GM19467 (cell line): ENCODE data around the gene ZIK1.
A peak's percentile ranks its signal among the peaks of the same experiment; 100 is the strongest.

Source experiments
- ATAC-seq: cut with Tn5 transposase; IDR thresholded peaks from one replicate; pipeline ENCODE4 v1.9.1; 2021; ENCODE audit warnings: mild to moderate bottlenecking, moderate library complexity; ENCODE audit not compliant: unreplicated experiment

The ZIK1 gene

DNA sequence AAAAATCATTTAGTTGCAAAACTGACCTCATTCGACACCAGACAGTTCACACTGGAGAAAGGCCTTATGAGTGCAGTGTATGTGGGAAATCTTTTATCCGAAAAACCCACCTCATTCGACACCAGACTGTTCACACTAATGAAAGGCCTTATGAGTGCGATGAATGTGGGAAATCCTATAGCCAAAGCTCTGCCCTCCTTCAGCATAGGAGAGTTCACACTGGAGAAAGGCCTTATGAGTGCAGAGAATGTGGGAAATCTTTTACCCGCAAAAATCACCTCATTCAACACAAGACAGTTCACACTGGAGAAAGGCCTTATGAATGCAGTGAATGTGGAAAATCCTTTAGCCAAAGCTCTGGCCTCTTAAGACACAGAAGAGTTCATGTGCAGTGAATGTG is 23.0 kb downstream of the ZIK1 start:
- no peak for ATAC-seq

DNA sequence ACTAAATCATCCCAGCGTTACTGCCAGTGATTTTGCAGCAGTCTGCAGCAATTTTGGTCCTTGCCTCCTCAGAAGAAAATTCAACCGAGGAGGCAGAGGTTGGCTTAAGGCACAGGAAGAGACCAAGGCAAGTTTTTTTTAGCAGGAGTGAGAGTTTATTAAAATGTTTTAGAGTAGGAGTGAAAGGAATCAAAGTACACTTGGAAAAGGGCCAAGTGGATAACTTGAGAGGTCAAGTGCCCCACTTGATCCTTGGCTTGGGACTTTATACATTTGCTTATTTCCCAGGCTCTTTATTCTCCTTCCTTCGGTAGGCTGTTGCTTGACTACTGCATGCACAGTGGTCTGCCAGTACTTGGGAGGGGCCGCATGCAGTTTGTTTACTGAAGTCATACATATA is 27.2 kb downstream of the ZIK1 start:
- ATAC-seq = no peak

DNA sequence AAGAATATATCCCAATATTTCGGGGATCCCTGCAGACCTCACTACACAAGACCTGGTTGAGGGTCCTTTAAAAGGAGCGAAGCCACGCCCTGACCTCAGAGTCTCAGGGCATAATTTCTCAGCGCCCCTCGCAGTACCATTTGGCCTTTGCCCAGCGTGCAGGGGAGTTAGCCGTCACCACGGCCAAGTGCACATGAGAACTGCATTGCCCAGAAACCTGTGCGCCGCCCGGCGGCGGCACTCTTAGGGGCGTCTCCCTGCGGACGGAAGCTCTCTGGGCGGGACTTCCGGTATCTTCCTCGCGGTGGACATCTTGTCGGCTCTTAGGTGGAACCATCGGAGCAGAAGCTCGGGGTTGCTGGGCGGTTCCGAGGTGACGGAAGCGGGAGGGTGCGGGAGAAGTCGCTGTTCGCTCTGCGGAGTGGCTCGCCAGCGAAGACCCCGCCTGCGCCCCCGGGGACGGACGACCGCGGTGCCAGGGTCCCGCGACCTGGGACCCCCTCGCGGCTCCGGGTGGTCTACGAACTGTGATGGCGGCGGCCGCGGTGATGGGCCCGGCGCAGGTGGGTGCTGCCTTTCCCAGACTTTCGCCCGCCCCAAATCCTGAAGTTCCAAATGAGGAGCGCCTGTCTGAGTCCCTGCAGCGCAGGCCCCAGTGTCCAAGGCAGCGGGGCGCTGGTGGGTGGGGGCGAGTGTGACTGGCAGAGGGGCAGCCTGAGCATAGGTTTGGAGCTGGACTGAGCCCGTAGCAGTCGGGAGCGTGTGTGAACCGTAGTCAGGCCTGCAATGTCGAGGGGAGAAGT is 30.2 kb downstream of the ZIK1 start, which contains the start of gene ZNF134:
ZNF134 (plus strand) TSS at position 302 of the 803 bp plus-strand sequence. CDS start 5,227 bp downstream, outside the sequence.
- ATAC-seq = peak; percentile 94

DNA sequence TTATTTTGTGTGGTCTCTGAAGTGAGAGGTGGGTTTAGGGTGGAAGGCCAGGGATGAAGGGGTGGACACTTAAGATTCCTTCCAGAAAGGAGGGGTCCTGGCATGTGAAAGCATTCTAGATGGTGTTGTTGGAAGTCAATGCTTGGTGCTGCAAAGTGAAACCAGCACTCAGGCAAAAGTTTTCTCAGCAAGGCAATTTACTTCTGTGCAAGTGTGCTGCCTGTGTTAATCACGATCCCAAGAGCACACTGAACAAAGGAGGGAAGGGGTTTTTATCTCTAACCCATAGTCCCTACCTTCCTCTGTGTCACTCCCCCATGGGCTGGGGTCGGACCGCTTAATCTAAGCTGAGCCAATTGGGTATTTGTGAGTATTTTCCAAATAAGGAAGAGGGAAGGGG is 31.4 kb downstream of the ZIK1 start:
- no peak for ATAC-seq

DNA sequence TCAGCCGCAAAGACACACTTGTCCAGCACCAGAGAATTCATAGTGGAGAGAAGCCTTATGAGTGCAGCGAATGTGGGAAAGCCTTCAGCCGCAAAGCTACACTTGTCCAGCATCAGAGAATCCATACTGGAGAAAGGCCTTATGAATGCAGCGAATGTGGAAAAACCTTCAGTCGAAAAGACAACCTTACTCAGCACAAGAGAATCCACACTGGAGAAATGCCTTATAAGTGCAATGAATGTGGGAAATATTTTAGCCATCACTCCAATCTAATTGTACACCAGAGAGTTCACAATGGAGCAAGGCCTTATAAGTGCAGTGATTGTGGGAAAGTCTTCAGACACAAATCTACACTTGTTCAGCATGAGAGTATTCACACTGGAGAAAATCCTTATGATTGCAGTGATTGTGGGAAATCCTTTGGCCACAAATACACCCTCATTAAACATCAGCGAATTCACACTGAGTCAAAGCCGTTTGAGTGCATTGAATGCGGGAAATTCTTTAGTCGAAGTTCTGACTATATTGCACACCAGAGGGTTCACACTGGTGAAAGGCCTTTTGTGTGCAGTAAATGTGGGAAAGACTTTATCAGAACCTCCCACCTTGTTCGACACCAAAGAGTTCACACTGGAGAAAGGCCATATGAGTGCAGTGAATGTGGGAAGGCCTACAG is 36.9 kb downstream of the ZIK1 start:
- no peak for ATAC-seq

DNA sequence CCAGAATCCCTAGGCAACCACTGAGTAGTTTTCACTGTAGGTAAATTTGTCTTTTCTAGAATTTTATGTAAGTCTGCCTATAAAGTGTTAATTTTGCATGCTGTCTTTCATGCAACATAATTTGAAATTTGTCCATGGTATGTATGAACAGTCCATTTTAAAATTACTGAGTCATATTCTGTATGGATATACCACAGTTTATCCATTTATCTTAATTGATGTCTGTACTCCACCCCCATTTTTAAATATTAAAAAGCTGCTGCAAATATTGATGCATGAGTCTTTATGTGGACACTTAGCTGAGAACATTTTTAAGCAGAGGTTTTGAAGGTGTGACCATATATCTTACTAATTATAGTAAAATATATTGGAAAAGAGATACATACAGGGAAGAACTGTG is 39.1 kb downstream of the ZIK1 start:
- ATAC-seq = no peak

DNA sequence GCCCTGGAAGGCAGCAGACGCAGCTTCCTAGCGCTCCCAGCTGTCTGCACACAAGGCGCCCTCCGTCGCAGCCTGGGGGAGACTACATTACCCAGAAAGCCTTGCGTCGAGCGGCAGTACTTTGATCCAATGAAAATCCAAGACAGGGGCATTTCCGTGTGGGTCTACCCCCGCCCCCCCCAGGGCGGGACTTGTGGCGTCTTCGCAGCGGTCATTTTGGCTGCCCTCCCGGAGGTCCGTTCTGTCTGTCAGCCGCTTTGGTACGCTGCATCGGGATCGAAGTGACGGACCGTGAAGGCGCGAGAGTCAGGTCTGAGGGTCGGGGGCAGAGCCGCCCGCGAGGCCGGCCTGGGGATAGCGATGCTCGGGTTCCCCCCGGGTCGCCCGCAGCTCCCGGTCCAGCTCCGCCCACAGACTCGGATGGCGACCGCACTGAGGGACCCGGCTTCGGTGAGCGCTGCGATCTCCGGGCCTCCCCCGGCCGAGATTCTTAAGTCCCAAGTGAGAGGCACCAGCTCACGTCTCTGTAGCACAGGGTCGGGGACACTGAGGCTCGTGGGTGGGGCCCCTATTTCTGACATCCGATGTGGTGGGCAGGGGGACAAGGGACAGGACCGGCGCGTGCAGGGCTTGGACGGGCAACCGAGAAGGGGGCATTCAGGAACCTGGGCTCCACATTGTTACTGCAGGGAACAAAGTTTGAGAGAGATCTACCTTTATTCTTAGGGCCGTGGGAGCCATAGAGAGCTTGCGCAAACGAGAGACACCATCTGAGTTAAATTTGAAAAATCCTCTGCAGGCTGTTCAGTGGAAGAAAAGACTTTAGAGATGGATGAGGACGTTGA is 49.3 kb downstream of the ZIK1 start, which contains the start of gene ZNF211:
ZNF211 (plus strand) TSS at position 182 of the 845 bp plus-strand sequence; CDS start at position 361, 179 bp downstream.
- peak; percentile 91 for ATAC-seq

DNA sequence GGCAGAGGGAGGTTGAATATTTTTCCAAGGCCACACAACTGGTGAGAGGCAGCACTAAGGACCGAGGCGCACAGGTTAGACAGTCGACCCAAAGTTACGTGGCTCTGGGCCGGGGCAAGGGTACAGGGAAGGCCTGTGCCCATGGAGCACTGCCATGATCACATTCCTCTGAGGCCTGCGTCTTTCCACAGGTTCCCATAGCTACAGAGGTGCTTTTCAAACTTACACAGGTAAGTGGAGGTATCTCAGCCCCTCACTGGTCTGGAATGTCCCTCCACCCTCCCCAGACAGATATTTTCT is 49.8 kb downstream of the ZIK1 start:
- ATAC-seq = no peak

DNA sequence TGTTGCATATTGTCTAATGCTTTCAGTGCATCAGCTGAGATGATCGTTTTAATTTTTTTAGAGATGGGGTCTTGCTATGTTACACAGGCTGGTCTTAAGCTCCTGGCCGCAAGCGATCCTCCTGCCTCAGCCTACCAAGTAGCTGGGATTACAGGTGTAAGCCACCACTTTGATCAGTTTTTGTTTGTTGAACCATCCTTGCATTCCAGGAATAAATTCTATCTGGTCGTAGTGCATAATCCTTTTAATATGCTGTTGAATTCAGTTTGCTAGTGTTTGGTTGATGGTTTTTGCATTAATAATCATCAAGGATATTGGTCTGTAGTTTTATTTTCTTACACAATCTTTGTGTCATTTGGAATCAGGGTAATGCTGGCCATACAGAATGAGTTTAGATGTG is 53.4 kb downstream of the ZIK1 start:
- ATAC-seq = no peak

DNA sequence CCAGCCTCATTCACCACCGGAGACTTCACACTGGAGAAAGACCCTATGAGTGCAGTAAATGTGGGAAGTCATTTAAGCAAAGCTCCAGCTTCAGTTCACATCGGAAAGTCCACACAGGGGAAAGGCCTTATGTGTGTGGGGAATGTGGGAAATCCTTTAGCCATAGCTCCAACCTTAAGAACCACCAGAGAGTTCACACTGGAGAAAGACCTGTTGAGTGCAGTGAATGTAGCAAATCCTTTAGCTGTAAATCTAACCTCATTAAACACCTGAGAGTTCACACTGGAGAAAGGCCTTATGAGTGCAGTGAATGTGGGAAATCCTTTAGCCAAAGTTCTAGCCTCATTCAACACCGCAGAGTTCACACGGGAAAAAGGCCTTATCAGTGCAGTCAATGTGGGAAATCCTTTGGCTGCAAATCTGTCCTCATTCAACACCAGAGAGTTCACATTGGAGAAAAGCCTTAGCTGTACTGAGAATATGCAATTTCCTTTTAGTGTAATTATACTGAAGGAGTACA is 57.8 kb downstream of the ZIK1 start:
- ATAC-seq = no peak

DNA sequence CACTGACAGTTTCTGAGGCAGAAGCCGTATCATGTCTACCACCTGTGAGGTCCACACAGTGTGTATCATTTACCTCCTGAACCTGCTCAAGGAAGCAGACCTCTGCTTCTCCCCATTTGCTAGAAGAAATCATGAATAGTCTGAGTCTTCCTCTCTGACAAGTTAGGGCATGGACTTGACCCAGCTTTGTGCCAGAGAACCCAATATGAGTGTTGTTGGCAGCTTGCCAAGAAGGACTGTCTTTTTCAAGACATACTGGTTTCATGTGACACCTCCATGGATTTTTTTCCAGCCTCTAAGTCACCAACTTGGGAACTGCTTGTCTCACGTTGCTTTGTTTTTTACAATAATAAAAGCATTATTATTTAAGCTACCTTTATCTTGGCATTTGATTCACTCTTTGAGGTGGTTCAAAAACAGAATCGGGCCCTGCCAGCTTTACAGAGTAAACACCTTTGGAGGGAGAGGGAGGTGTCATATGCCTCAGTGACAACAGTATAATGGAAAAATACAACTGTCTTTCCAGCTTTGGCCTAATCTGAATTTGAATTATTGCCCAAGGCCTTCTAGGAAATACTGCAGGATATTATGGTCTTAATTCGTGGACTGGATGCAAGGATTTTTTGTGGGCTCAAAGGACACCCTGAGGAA is 58.6 kb downstream of the ZIK1 start:
- no peak for ATAC-seq
